Measurements from ENCODE around the gene PDE8A. TPM values are rescaled to one million over a fixed set of nuclear protein-coding genes. Genes with fewer than 3 reads are reported as not detected.

PDE8A gene
- total RNA-seq, 1 donor = 30.4 TPM

DNA sequence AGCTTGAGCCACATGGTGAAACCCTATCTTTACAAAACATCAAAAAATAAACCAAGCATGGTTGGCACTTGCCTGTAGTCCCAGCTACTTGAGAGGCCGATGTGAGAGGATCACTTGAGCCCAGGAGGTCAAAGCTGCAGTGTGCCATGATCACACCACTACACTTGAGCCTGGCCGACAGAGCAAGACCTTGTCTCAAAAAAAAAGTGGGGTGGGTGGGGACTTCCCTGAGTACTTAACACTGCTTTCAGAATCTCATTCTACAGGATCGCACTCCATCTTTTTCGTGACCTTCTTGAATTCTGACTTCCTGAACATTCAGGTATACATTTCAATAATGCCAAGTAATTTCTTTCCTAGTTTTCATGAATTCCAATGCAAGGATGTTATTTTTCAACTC, 91.3 kb downstream of the PDE8A start:
- no peak for DNase-seq (ENCODE audit: insufficient read length, low spot score, missing footprints)
- Histone ChIP-seq H4K20me1 (ENCODE audit: insufficient read depth, low read length) (peaks cover 3% of the 10 kb centered on the region), H3K79me2 (ENCODE audit: insufficient read depth, low read length) (peaks cover 2% of the 10 kb centered on the region), H2AFZ (ENCODE audit: low read length) (no peak overlapping the region), H3K27ac (ENCODE audit: low read depth, low read length) (no peak overlapping the region), H3K4me3 (ENCODE audit: insufficient read depth, low read length) (no peak overlapping the region), H3K4me2 (ENCODE audit: insufficient read depth, low read length) (no peak overlapping the region), H3K9me3 (ENCODE audit: low read depth, low read length) (no peaks in the 10 kb centered on the region), H3K27me3 (ENCODE audit: insufficient read depth, low read length) (no peaks in the 10 kb centered on the region), H3K4me1 (ENCODE audit: insufficient read depth, low read length) (no peaks in the 10 kb centered on the region), H3K36me3 (ENCODE audit: insufficient read depth, low read length) (no peaks in the 10 kb centered on the region)
- TF ChIP-seq, protein P1, sequence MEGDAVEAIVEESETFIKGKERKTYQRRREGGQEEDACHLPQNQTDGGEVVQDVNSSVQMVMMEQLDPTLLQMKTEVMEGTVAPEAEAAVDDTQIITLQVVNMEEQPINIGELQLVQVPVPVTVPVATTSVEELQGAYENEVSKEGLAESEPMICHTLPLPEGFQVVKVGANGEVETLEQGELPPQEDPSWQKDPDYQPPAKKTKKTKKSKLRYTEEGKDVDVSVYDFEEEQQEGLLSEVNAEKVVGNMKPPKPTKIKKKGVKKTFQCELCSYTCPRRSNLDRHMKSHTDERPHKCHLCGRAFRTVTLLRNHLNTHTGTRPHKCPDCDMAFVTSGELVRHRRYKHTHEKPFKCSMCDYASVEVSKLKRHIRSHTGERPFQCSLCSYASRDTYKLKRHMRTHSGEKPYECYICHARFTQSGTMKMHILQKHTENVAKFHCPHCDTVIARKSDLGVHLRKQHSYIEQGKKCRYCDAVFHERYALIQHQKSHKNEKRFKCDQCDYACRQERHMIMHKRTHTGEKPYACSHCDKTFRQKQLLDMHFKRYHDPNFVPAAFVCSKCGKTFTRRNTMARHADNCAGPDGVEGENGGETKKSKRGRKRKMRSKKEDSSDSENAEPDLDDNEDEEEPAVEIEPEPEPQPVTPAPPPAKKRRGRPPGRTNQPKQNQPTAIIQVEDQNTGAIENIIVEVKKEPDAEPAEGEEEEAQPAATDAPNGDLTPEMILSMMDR (IDR thresholded peaks at IDR 0.05; ENCODE audit: extremely low read depth, low read depth, low read length) = no peak

DNA sequence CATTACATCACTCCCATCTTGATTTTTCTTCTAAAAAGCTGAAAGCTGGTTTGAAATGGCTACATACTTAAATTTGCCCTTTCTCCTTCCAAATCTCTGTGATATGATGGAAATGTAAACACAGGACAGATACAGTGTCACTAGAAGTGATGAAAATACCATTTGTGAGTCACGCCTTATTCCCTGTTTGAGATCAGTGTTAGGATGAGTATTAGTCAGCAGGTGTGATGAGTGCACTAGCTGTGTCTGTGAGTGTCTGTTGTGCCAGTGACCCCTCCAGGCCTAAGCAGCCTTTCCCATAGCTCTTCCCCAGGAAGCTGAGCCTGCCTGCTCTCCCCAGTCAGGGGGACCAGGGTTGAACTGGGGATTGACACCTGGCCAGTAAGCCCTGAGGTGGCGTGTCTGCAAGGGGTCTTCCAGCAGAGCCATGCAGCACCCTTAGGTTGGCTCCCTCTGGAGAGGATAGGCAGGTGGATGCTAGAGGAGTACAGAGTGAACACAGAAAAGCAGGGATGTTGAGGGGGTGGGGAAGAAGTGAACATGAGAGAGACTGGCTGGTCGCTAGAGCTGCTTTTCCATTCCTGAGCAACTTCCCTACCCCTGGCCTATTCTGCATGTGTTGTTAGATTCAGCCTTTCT, 92.0 kb downstream of the PDE8A start:
- Histone ChIP-seq H3K4me3 (ENCODE audit: insufficient read depth, low read length) (no peak overlapping the region), H3K79me2 (ENCODE audit: insufficient read depth, low read length) (peaks cover 2% of the 10 kb centered on the region), H3K27ac (ENCODE audit: low read depth, low read length) (no peak overlapping the region), H3K36me3 (ENCODE audit: insufficient read depth, low read length) (no peaks in the 10 kb centered on the region), H3K9me3 (ENCODE audit: low read depth, low read length) (no peaks in the 10 kb centered on the region), H3K27me3 (ENCODE audit: insufficient read depth, low read length) (no peaks in the 10 kb centered on the region), H3K4me2 (ENCODE audit: insufficient read depth, low read length) (no peak overlapping the region), H3K4me1 (ENCODE audit: insufficient read depth, low read length) (no peaks in the 10 kb centered on the region), H4K20me1 (ENCODE audit: insufficient read depth, low read length) (peaks cover 3% of the 10 kb centered on the region), H2AFZ (ENCODE audit: low read length) (no peak overlapping the region)
- peak; percentile 63 for DNase-seq (ENCODE audit: insufficient read length, low spot score, missing footprints)
- TF ChIP-seq, protein P1 (IDR thresholded peaks at IDR 0.05; ENCODE audit: extremely low read depth, low read depth, low read length) = no peak

DNA sequence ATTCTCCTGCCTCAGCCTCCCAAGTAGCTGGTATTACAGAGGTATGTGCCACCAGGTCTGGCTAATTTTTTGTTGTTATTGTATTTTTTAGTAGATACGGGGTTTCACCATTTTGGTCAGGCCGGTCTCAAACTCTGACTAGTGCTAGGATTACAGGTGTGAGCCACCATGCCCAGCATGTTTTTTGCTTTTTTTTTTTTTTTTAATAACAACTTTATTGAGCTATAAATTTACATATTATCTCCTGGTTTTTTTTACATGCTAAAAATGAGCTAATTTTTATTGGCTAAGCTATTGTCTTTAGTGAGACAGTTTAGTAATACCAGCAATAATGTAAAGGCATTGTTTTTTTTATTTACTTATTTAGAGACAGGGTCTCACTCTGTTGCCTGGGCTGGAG, 105.2 kb downstream of the PDE8A start:
- Histone ChIP-seq H3K4me2 (ENCODE audit: insufficient read depth, low read length) (no peak overlapping the region), H3K27me3 (ENCODE audit: insufficient read depth, low read length) (no peaks in the 10 kb centered on the region), H2AFZ (ENCODE audit: low read length) (no peak overlapping the region), H3K4me1 (ENCODE audit: insufficient read depth, low read length) (no peaks in the 10 kb centered on the region), H3K9me3 (ENCODE audit: low read depth, low read length) (no peaks in the 10 kb centered on the region), H3K4me3 (ENCODE audit: insufficient read depth, low read length) (no peak overlapping the region), H3K79me2 (ENCODE audit: insufficient read depth, low read length) (no peaks in the 10 kb centered on the region), H4K20me1 (ENCODE audit: insufficient read depth, low read length) (no peaks in the 10 kb centered on the region), H3K27ac (ENCODE audit: low read depth, low read length) (no peak overlapping the region), H3K36me3 (ENCODE audit: insufficient read depth, low read length) (peaks cover 11% of the 10 kb centered on the region)
- DNase-seq (ENCODE audit: insufficient read length, low spot score, missing footprints) = no peak
- TF ChIP-seq, protein P1 (IDR thresholded peaks at IDR 0.05; ENCODE audit: extremely low read depth, low read depth, low read length) = no peak

DNA sequence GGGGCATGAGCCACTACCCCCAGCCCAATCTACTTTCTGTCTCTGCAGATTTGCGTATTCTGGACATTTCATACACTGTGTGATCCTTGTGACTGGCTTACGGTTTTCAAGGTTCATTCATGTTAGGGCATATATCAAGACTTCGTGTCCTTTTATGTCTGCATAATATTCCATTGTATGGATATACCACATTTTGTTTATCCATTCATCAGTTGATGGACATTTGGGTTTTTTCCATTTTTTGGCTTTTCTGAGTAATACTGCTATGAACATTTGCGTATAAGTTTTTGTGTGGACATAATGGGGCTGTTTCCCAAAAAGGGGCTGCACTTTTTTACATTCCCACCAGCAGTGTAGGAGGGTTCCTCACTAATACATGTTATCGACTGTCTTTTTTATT, 106.6 kb downstream of the PDE8A start:
- H3K79me2 ChIP-seq (ENCODE audit: insufficient read depth, low read length) = no peaks in the 10 kb centered on the region
- H3K4me2 ChIP-seq (ENCODE audit: insufficient read depth, low read length) = no peak overlapping the region
- no peaks in the 10 kb centered on the region for H4K20me1 ChIP-seq (ENCODE audit: insufficient read depth, low read length)
- no peaks in the 10 kb centered on the region for H3K9me3 ChIP-seq (ENCODE audit: low read depth, low read length)
- no peak for DNase-seq (ENCODE audit: insufficient read length, low spot score, missing footprints)
- H3K27ac ChIP-seq (ENCODE audit: low read depth, low read length) = no peak overlapping the region
- H3K27me3 ChIP-seq (ENCODE audit: insufficient read depth, low read length) = no peaks in the 10 kb centered on the region
- TF ChIP-seq, protein P1 (IDR thresholded peaks at IDR 0.05; ENCODE audit: extremely low read depth, low read depth, low read length) = no peak
- H2AFZ ChIP-seq (ENCODE audit: low read length) = no peak overlapping the region
- H3K4me3 ChIP-seq (ENCODE audit: insufficient read depth, low read length) = no peak overlapping the region
- peaks cover 11% of the 10 kb centered on the region for H3K36me3 ChIP-seq (ENCODE audit: insufficient read depth, low read length)
- no peaks in the 10 kb centered on the region for H3K4me1 ChIP-seq (ENCODE audit: insufficient read depth, low read length)
